Pancreas (tissue), 10 donors: ENCODE data around the gene CYP17A1. TPM values are rescaled to one million over a fixed set of nuclear protein-coding genes. Genes with fewer than 3 reads are reported as not detected.

ENCODE experiments used
- ATAC-seq, 4 donors: fragments of 200-7000 bp; cut with Tn5 transposase; one replicate each; pipeline versions ENCODE4 v1.8.0 to v1.9.1; 2020; ENCODE audit warnings: mild to moderate bottlenecking in 4 of 4, moderate library complexity in 4 of 4
- DNase-seq, 6 donors: peaks; one replicate each; pipeline ENCODE4 v3.0.0-alpha.2; 2020
- FAIRE-seq: peaks from 2 replicates; lab custom pipeline; 2012; peaks lifted over from hg19 to GRCh38; lab: Jason Lieb, UNC
- H3K27ac ChIP-seq, 4 donors: fragments of 200-600 bp; sonication (generic); 1 replicate in 3 of 4; 2 replicates in 1 of 4; pipeline versions ENCODE4 v1.5.0 to v1.8.0; 2020
- H3K27me3 ChIP-seq, 4 donors: fragments of 200-600 bp; one replicate each; pipeline ENCODE4 v1.8.0; 2021
- H3K36me3 ChIP-seq, 3 donors: fragments of 200-600 bp; sonication (generic) in 1 of 3; one replicate each; pipeline versions ENCODE4 v1.5.0 to v1.8.0; 2020 to 2021
- H3K4me1 ChIP-seq, 3 donors: fragments of 200-600 bp; one replicate each; pipeline ENCODE4 v1.8.0; 2021
- H3K4me3 ChIP-seq, 4 donors: fragments of 200-600 bp; sonication (generic) in 2 of 4; one replicate each; pipeline versions ENCODE4 v1.5.0 to v1.8.0; 2020 to 2021
- H3K9me3 ChIP-seq, 4 donors: fragments of 200-600 bp; one replicate each; pipeline ENCODE4 v1.8.0; 2021
- CTCF ChIP-seq, 4 donors: fragments of 200-600 bp; sonication (generic) in 3 of 4; IDR thresholded peaks; one replicate each; pipeline versions ENCODE4 v1.5.0 to v1.8.0; 2021; ENCODE audit warnings: antibody characterized with exemption in 4 of 4
- WGBS, 2 donors: extraction: QIAGEN DNeasy Blood & Tissue Kit; methylation state at CpG; one replicate each; pipeline ENCODE4 v1.1.7; 2013; 5-methylcytosine and 5-hydroxymethylcytosine counted together
- intact Hi-C, 3 donors: fragments of 100-400 bp; cut with DNase I; formaldehyde crosslinking; loops; one replicate each; pipeline versions ENCODE4 v1.11.1 to v1.14.2; 2022
- polyA plus RNA-seq, 2 donors: library from polyadenylated mRNA; stranded (reverse); fragments of 200-250 nt; gene quantifications; one replicate each; pipeline ENCODE4 v1.2.3, GENCODE V29; 2013
- total RNA-seq, 6 donors: library from RNA; stranded (reverse); fragmentation: NEBNext Ultra II Directional in 4 of 6; extraction: Animal tissue kit (Norgen Biotek cat#: 25700) in 4 of 6; gene quantifications; one replicate each; pipeline versions ENCODE4 v1.2.1 to v1.2.4, GENCODE V29; 2021 to 2023
- donor health status: healthy with polysubstance abuse.
- donor health status: DM: no; HTN: no; CAD: no; lungs with moderate emphysema.
- donor health status: DM: no; HTN: no; CAD: no.
- donor health status: control.
- donor health status: control.
- donor health status: Bipolar disorder and iron deficiency.
- donor health status: DM: yes; HTN: yes; CAD: no.
- donor health status: DM: no; HTN: no; CAD: no.
- donor health status: DM: no; HTN: no; CAD: no.
- donor health status: DM: yes; HTN: yes; CAD: no.

The CYP17A1 gene
- total and polyA plus RNA-seq, 8 donors, result 0.11 to 6.4 (median 0.35) TPM; not detected in 1

- 88 to 92% methylated on average over 4 of the region's 4 CpGs for WGBS, 2 donors
- no peak for ATAC-seq
- H3K27ac ChIP-seq, result no peak overlapping the region
- no peak for TF ChIP-seq CTCF (IDR thresholded peaks at IDR 0.05)
- intact Hi-C loops, result no loop called here
- FAIRE-seq, result no peak
- H3K36me3 ChIP-seq, result no peaks in the 10 kb centered on the region
- no peak for DNase-seq
- H3K4me3 ChIP-seq, result no peak overlapping the region
- H3K27me3 ChIP-seq, result no peaks in the 10 kb centered on the region
- H3K9me3 ChIP-seq, result no peaks in the 10 kb centered on the region
- H3K4me1 ChIP-seq, result peaks cover 7 to 11% (median 8%) of the 10 kb centered on the region in 3 donors
These were observed 35.0 kb upstream of the CYP17A1 start for GRCh38 chr10:102872163-102872562.

GRCh38 chr10:102870221-102870620 is 33.0 kb upstream of the CYP17A1 start:
- no peak for TF ChIP-seq CTCF (IDR thresholded peaks at IDR 0.05)
- H3K27ac ChIP-seq, result no peak overlapping the region
- peaks cover 0 to 4% (median 0%) of the 10 kb centered on the region in 3 donors for H3K4me1 ChIP-seq
- no peaks in the 10 kb centered on the region for H3K36me3 ChIP-seq
- ATAC-seq (peak in 1 of 4 donors; percentile 8), DNase-seq (no peak), FAIRE-seq (no peak)
- intact Hi-C loops, result no loop called here
- peak overlapping the region; percentile 18 to 60 (median 38) for H3K4me3 ChIP-seq
- H3K27me3 ChIP-seq, result no peaks in the 10 kb centered on the region
- no peaks in the 10 kb centered on the region for H3K9me3 ChIP-seq
- 89% methylated on average over 10 of the region's 10 CpGs for WGBS, 2 donors

- H3K4me1 ChIP-seq, result peaks cover 0 to 4% (median 0%) of the 10 kb centered on the region in 3 donors
- intact Hi-C loops, result no loop called here
- ATAC-seq (peak; percentile 86 to 95 (median 92)), FAIRE-seq (no peak), DNase-seq (peak; percentile 25 to 78 (median 44))
- peak within 1 kb of the TSS; percentile 18 to 60 (median 38) for H3K4me3 ChIP-seq
- H3K27ac ChIP-seq, result no peak within 1 kb of the TSS
- 3 to 6% methylated on average over 54 to 63 of the region's 63 CpGs for WGBS, 2 donors
- TF ChIP-seq CTCF (IDR thresholded peaks at IDR 0.05), result no peak
- no peaks in the 10 kb centered on the region for H3K9me3 ChIP-seq
- no peaks in the 10 kb centered on the region for H3K27me3 ChIP-seq
- no peaks in the 10 kb centered on the region for H3K36me3 ChIP-seq
These were observed 32.3 kb upstream of the CYP17A1 start, which contains the start of gene AS3MT for GRCh38 chr10:102869258-102870198. Gene AS3MT, plus strand, starts transcription at chr10:102869470. Its CDS starts 123 bp downstream, at chr10:102869593.

- ATAC-seq (no peak), DNase-seq (no peak), FAIRE-seq (no peak)
- 39 to 49% methylated on average over 5 of the region's 5 CpGs for WGBS, 2 donors
- no peak for TF ChIP-seq CTCF (IDR thresholded peaks at IDR 0.05)
- Histone ChIP-seq H3K27ac (no peak overlapping the region), H3K4me3 (peak overlapping the region; percentile 18 to 60 (median 38)), H3K9me3 (no peaks in the 10 kb centered on the region), H3K4me1 (peaks cover 2 to 4% (median 4%) of the 10 kb centered on the region in 3 donors), H3K27me3 (no peaks in the 10 kb centered on the region), H3K36me3 (no peaks in the 10 kb centered on the region)
- intact Hi-C loops, result no loop called here
These were observed 31.7 kb upstream of the CYP17A1 start for GRCh38 chr10:102868911-102869257.
